K562 (cell line): ENCODE data around the gene C1GALT1C1L. TPM values are rescaled to one million over a fixed set of nuclear protein-coding genes. Genes with fewer than 3 reads are reported as not detected.

Experiments used
- DACH1 ChIP-seq: fragments of 450-650 bp; IDR thresholded peaks from 2 replicates; pipeline ENCODE4 v1.6.1; 2018; ENCODE audit not compliant: partially characterized antibody
- ELF4 ChIP-seq: fragments of 450-650 bp; formaldehyde crosslinking; IDR thresholded peaks from 2 replicates; pipeline ENCODE4 v1.4.0; 2022; ENCODE audit warnings: missing genetic modification characterization
- FOXM1 ChIP-seq, 2 experiments: fragments of 450-650 bp in 1 of 2; sonication (generic) in 1 of 2; formaldehyde crosslinking in 1 of 2; IDR thresholded peaks; 2 replicates each; pipeline versions ENCODE4 v1.6.1 to v1.9.0; 2017 to 2022; ENCODE audit warnings: low read depth in 2 of 2, mild to moderate bottlenecking in 2 of 2, missing genetic modification reagents in 1 of 2, moderate library complexity in 1 of 2
- GATAD2A ChIP-seq: fragments of 450-650 bp; IDR thresholded peaks from 2 replicates; pipeline ENCODE4 v1.6.1; 2017
- HMG20A ChIP-seq: fragments of 450-650 bp; formaldehyde crosslinking; conservative IDR thresholded peaks from 2 replicates; pipeline ENCODE4 v1.4.0; 2020; ENCODE audit warnings: mild to moderate bottlenecking, mixed read lengths
- MBD1 ChIP-seq: fragments of 250-450 bp; sonication (Bioruptor Pico); IDR thresholded peaks from 2 replicates; pipeline ENCODE4 v1.8.0; 2022; ENCODE audit warnings: inconsistent platforms
- MNT ChIP-seq, 2 experiments: fragments of 450-650 bp; conservative IDR thresholded peaks; 2 replicates each; pipeline ENCODE4 v1.6.1; 2017; ENCODE audit warnings: mild to moderate bottlenecking in 2 of 2, moderate library complexity in 2 of 2
- NCOA4 ChIP-seq: fragments of 450-650 bp; IDR thresholded peaks from 2 replicates; pipeline ENCODE4 v1.6.1; 2018; ENCODE audit warnings: mild to moderate bottlenecking; ENCODE audit not compliant: partially characterized antibody
- NCOA6 ChIP-seq: fragments of 450-650 bp; IDR thresholded peaks from 2 replicates; pipeline ENCODE4 v1.6.1; 2017; ENCODE audit warnings: mild to moderate bottlenecking
- NONO ChIP-seq, 2 experiments: fragments of 200-400 bp in 1 of 2; fragments of 450-650 bp in 1 of 2; formaldehyde crosslinking in 1 of 2; IDR thresholded peaks; 2 replicates each; pipeline ENCODE4 v1.6.1; 2017; ENCODE audit warnings: low read depth in 2 of 2, mild to moderate bottlenecking in 2 of 2, moderate library complexity in 2 of 2, low read length in 1 of 2
- NR2F6 ChIP-seq: fragments of 450-650 bp; formaldehyde crosslinking; IDR thresholded peaks from 2 replicates; pipeline ENCODE4 v1.4.0; 2020; ENCODE audit warnings: mild to moderate bottlenecking
- RCOR1 ChIP-seq, 2 experiments: IDR thresholded peaks; 2 replicates each; pipeline ENCODE4 v1.6.1; 2012; ENCODE audit warnings: low read depth in 2 of 2, low read length in 2 of 2, borderline replicate concordance in 1 of 2, improper control_type of control experiment in 1 of 2
- RUNX1 ChIP-seq: sonication (generic); IDR thresholded peaks from 2 replicates; pipeline ENCODE4 v1.6.1; 2016; ENCODE audit warnings: antibody characterized with exemption, low read depth
- SMAD4 ChIP-seq: fragments of 250-450 bp; sonication (Bioruptor Pico); conservative IDR thresholded peaks from 2 replicates; pipeline ENCODE4 v1.8.0; 2021; ENCODE audit warnings: inconsistent platforms, mild to moderate bottlenecking, moderate library complexity
- TAL1 ChIP-seq: fragments of 450-650 bp; IDR thresholded peaks from 2 replicates; pipeline ENCODE4 v1.6.1; 2016; ENCODE audit warnings: mild to moderate bottlenecking
- TARDBP ChIP-seq: fragments of 450-650 bp; IDR thresholded peaks from 2 replicates; pipeline ENCODE4 v1.6.1; 2016
- TFAP4 ChIP-seq: sonication (generic); formaldehyde crosslinking; IDR thresholded peaks from 2 replicates; pipeline ENCODE4 v1.8.0; 2022; ENCODE audit warnings: missing genetic modification reagents, mild to moderate bottlenecking, moderate library complexity, borderline replicate concordance
- TRIM24 ChIP-seq, 2 experiments: fragments of 450-650 bp; IDR thresholded peaks; 2 replicates each; pipeline ENCODE4 v1.6.1; 2016
- ZNF282 ChIP-seq: sonication (generic); formaldehyde crosslinking; IDR thresholded peaks from 2 replicates; pipeline ENCODE4 v1.8.1; 2023; ENCODE audit warnings: missing genetic modification reagents
- ZNF354B ChIP-seq: fragments of 250-450 bp; sonication (Bioruptor Pico); IDR thresholded peaks from 2 replicates; pipeline ENCODE4 v1.4.0; 2020
- polyA plus RNA-seq, 8 experiments: library from polyadenylated mRNA; depleted of rRNA in 4 of 8; stranded (reverse) in 5 of 8; unstranded in 3 of 8; fragments of >200 nt; fragmentation: Nextera tagmentation in 2 of 8; fragmentation: Illumina TruSeq in 1 of 8; extraction: Ambion mirVana in 2 of 8; extraction: Trizol in 1 of 8; gene quantifications; 2 replicates each; pipeline versions ENCODE4 v1.2.1 to v1.2.3, GENCODE V29; 2011 to 2014; ENCODE audit warnings: inconsistent platforms in 1 of 8, missing spikeins in 1 of 8
- total RNA-seq, 7 experiments: library from RNA; depleted of rRNA in 6 of 7; stranded (reverse); fragments of >200 nt in 6 of 7; fragmentation: Illumina TruSeq in 2 of 7; extraction: Trizol in 2 of 7; gene quantifications; 2 replicates each; pipeline versions ENCODE4 v1.2.1 to v1.2.3, GENCODE V29; 2011 to 2021; ENCODE audit warnings: low replicate concordance in 1 of 7
- TF ChIP-seq, protein P1 (sequence below): IDR thresholded peaks from 2 replicates; pipeline ENCODE4 v1.6.1; 2014; ENCODE audit warnings: antibody characterized with exemption
- TF ChIP-seq, protein P2 (sequence below): fragments of 450-650 bp; IDR thresholded peaks from 2 replicates; pipeline ENCODE4 v1.6.1; 2016

Gene C1GALT1C1L
- total and polyA plus RNA-seq, 9 of the 15 experiments (the other 6 are each of a cell fraction or from before 2014, with no cell fraction given), result 1.0 to 4.4 (median 1.9) TPM

DNA sequence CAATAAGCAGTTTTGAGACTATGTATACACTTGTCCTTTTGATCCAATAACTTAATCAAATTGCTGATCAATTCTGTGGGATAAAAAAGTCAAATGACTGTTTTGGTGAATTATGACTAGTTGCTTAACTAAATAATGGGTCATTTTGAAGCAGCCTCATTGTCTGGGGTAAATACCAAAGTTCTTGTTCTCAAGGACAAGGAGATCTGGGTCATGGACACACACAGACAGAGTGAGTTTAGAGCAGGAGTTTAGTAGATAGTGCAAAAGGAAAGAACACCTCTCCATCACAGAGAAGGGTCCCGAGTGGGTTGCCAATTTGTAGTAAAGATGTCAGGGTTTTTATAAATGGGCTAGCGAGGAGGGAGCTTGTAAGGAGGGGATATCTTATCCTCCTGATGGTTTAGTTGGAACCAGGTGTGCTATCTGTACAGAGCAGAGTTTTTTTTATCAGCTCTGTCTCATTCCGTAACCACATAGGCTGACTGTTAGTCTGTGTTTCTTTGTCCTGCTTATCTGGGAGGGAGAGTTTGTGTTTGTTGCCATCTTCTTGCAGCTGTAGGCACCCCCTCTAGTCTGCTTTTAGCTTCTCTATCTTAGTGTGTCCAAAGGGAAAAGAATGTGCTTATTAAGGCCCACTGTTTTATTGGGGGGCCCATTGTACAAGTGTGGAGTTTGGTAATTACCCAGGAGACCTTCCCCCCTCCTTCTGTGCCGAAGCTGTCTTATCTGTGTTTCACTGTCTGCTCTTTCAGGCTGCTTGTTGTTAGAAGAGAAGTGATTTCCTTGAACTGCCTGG is 48.7 kb upstream of the C1GALT1C1L start (continued):
- TF ChIP-seq, protein P1, sequence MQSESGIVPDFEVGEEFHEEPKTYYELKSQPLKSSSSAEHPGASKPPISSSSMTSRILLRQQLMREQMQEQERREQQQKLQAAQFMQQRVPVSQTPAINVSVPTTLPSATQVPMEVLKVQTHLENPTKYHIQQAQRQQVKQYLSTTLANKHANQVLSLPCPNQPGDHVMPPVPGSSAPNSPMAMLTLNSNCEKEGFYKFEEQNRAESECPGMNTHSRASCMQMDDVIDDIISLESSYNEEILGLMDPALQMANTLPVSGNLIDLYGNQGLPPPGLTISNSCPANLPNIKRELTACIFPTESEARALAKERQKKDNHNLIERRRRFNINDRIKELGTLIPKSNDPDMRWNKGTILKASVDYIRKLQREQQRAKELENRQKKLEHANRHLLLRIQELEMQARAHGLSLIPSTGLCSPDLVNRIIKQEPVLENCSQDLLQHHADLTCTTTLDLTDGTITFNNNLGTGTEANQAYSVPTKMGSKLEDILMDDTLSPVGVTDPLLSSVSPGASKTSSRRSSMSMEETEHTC, result peak; percentile 60
- peak; percentile 73 to 95 for TF ChIP-seq RCOR1 (IDR thresholded peaks at IDR 0.05; ENCODE audit: borderline replicate concordance in 1 of 2, low read depth in 2 of 2, low read length in 2 of 2)
- no peak for TF ChIP-seq ZNF282 (CRISPR knock-in tag)
- no peak; the same call in 1 of the 2 replicates for TF ChIP-seq NCOA6
- peak; percentile 99 for TF ChIP-seq SMAD4 (CRISPR knock-in tag)
- TF ChIP-seq TAL1, result peak; percentile 99
- TF ChIP-seq NCOA4, result peak; percentile 62
- TF ChIP-seq ZNF354B (CRISPR knock-in tag), result 0 out of 2 replicates have a peak, but pooled peaks have one; percentile 12
- peak; percentile 94 for TF ChIP-seq ELF4 (CRISPR knock-in tag)
- TF ChIP-seq TRIM24 (IDR thresholded peaks at IDR 0.05), result peak; percentile 98 to 99
- no peak; the same call in 1 of the 2 replicates for TF ChIP-seq TFAP4 (CRISPR knock-in tag)
- TF ChIP-seq DACH1, result peak; percentile 92
- TF ChIP-seq MNT (conservative IDR thresholded peaks at IDR 0.05), result peak in 1 of 2 experiments; percentile 66; a peak in 1 of 4 replicates
- no peak for TF ChIP-seq MBD1 (CRISPR knock-in tag)
- peak; percentile 63; the same call in 1 of the 2 replicates for TF ChIP-seq HMG20A (CRISPR knock-in tag)
- TF ChIP-seq NONO (IDR thresholded peaks at IDR 0.05; ENCODE audit: low read depth in 2 of 2, low read length in 1 of 2), result 0 out of 4 replicates have a peak, but pooled peaks of 1 of the 2 experiments have one; percentile 30
- TF ChIP-seq, protein P2, sequence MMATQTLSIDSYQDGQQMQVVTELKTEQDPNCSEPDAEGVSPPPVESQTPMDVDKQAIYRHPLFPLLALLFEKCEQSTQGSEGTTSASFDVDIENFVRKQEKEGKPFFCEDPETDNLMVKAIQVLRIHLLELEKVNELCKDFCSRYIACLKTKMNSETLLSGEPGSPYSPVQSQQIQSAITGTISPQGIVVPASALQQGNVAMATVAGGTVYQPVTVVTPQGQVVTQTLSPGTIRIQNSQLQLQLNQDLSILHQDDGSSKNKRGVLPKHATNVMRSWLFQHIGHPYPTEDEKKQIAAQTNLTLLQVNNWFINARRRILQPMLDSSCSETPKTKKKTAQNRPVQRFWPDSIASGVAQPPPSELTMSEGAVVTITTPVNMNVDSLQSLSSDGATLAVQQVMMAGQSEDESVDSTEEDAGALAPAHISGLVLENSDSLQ, result peak; percentile 64
- TF ChIP-seq TARDBP, result peak; percentile 74; the same call in 1 of the 2 replicates
- TF ChIP-seq FOXM1 (IDR thresholded peaks at IDR 0.05; ENCODE audit: low read depth), result peak; percentile 97
- TF ChIP-seq FOXM1 (CRISPR knock-in tag; IDR thresholded peaks at IDR 0.05; ENCODE audit: low read depth), result no peak
- peak; percentile 93 for TF ChIP-seq GATAD2A
- TF ChIP-seq NR2F6, result no peak
- peak; percentile 45; the same call in 1 of the 2 replicates for TF ChIP-seq RUNX1
